GM21723 (cell line): Measurements from ENCODE around the gene BCAN.
"Not testable (repeated sequence)": the region's sequence is repeated elsewhere in the genome, so short reads cannot be mapped to it uniquely, and the experiment has no call there.

ENCODE experiments used
- ATAC-seq: cut with Tn5 transposase; IDR thresholded peaks from one replicate; pipeline ENCODE4 v1.9.1; 2021; ENCODE audit warnings: mild to moderate bottlenecking, moderate library complexity; ENCODE audit not compliant: unreplicated experiment

The BCAN gene

DNA sequence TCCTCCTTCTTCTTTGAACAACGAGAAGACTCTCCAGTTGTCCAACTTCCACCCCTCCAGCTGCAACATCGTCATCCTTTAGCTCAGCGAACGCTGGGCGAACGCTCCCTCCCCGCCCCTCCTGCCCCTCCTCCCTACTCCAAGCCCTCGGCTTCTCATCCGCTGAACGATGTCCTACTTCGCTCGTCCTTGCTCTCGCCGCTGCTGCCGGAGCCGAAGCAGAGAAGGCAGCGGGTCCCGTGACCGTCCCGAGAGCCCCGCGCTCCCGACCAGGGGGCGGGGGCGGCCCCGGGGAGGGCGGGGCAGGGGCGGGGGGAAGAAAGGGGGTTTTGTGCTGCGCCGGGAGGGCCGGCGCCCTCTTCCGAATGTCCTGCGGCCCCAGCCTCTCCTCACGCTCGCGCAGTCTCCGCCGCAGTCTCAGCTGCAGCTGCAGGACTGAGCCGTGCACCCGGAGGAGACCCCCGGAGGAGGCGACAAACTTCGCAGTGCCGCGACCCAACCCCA lies at the start of gene BCAN:
Gene BCAN, plus strand, starts transcription at position 357 of the 504 bp plus-strand sequence. CDS start 3,938 bp downstream, outside the sequence.
- ATAC-seq = no peak

DNA sequence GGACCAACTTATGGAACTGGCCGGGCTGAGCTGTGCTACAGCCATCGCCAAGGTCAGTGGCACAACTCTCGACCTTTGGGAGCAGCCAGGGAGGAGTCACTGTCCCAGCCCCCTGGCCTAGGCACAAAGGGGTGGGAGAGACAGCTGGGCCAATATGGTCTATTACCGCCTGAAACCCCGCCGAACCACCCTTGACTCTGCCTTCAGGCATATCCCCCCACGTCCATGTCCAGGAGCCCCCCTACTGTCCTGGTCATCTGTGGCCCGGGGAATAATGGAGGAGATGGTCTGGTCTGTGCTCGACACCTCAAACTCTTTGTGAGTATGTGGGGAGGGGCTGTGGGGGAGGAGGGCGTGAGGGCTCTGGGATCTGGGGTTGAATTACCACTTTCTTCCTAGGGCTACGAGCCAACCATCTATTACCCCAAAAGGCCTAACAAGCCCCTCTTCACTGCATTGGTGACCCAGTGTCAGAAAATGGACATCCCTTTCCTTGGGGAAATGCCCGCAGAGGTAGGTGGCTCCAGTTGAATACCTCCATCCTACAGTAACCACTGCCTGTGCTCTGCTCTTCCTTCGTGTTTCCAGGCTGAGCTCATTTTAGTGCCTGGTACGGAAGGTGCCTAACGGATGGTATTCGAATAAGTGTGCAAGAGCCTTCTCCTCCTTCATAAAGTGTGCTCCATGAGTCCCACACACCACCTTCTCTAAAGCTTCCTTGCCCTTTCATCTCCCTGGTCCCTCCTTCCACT lies 49.6 kb upstream of the BCAN start:
- ATAC-seq = no peak

DNA sequence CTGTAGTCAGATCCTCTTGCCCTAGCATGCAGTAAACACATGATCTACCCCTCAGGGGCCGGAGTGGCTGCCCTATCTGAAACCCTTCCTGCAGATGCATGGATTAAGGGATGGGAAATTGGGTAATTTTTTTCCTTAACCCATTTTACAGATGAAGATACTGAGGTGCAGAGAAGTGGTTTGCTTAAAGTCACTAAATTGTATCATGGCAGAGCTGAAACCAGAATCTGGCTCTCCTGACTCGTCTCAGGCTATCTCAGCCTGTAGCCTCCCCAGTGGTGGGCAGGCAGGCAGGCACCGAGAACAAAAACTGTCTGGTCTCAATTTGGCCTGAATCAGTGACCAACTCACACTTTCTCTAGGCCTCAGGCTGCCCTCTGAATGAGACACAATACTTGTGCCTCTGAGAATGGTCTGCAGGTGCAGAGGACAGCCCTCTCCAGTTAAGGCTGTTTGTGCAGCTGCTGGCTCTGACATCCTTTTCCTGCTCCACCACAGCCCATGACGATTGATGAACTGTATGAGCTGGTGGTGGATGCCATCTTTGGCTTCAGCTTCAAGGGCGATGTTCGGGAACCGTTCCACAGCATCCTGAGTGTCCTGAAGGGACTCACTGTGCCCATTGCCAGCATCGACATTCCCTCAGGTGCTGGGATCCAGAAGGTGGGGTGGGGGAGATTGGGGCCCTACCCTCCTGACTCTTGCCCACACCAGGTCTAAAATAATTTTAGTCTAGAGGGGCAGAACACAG lies 48.8 kb upstream of the BCAN start:
- ATAC-seq = no peak

DNA sequence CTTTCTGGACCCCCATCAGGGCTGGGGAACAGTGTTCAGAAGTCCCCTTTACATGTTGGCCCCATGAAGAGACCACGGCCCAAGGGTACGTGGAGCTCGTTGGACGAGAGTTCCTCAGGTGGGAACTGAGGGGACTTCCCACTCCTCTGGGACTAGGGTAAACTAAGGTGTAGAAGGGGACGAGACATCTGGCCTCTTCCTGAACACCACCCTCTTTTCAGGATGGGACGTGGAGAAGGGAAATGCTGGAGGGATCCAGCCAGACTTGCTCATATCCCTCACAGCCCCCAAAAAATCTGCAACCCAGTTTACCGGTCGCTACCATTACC lies 48.3 kb upstream of the BCAN start:
- ATAC-seq = no peak

DNA sequence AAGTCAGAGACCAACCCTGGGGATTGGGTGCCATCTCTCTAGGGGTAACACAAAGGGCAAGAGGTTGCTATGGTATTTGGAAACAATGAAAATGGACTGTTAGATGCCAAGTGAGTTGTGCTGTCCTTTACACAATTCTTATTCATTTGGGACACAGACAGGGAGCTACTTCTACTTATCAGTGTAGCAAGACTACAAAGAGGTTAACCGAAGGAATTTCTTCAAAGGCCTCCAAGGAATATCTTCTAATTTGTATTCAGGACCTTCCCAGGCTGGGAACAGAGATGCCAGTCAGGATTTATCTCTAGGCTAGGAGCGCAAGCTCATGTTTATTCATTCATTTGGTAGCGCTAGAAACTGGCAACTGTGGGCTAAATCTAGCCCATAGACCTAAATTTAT lies 47.7 kb upstream of the BCAN start:
- no peak for ATAC-seq

DNA sequence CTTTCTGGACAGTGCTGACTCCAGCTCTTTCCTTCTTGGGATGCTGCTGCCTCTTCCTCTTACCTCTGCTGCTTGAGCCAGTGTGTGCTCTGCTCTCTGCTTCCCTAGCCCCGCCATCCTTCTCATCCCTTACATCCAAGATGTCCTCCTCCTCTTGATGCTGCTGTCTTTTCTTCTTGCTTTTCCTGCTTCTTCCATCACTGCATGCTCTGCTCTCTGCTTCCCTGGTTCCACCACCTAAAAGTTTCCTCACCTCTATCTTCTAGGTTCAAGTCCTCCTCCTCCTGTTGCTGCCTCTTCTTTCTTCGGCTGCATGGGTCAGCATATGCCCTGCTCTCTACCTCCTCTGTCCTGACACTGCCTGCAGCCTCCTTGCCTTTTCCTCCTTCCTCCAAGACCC lies 46.9 kb upstream of the BCAN start:
- no peak for ATAC-seq

- ATAC-seq = no peak
These were observed 45.5 kb upstream of the BCAN start for GRCh38 chr1:156596426-156596825.

GRCh38 chr1:156598125-156598524 lies 43.8 kb upstream of the BCAN start:
- no peak for ATAC-seq

GRCh38 chr1:156598731-156599432 lies 43.0 kb upstream of the BCAN start:
- no peak for ATAC-seq

DNA sequence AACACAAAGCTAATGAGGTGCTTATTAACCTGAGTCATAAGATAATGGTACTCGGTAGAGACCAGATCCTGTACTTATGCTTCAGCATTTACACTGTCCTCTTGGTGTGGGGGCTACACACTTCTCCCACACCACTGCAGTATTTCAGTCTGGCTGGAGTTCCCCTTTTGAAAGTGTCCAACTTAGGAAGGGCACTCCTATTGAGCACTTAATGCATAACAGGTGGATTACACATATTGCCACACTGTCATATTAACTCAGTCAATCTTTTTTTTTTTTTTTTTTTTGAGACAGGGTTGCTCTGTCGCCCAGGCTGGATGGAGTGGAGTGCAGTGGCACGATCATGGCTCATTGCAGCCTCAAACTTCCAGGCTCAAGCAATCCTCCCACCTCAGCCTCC lies 42.1 kb upstream of the BCAN start:
- peak; percentile 52 for ATAC-seq

DNA sequence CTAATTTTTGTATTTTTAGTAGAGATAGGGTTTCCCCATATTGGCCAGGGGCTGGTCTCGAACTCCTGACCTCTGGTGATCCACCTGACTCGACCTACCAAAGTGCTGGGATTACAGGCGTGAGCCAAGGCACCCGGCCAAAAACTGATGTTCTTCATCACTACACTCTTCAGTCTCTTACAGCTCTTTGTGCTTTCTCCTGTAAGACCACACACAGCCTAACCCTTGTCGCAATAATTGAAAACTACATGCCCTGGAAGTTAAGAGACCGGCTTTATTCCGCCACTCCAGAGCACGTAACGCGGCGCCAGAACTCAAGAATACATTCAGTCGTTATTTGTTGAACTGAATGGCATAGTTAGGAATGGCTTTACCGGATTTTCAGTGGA lies 41.2 kb upstream of the BCAN start:
- ATAC-seq = no peak

DNA sequence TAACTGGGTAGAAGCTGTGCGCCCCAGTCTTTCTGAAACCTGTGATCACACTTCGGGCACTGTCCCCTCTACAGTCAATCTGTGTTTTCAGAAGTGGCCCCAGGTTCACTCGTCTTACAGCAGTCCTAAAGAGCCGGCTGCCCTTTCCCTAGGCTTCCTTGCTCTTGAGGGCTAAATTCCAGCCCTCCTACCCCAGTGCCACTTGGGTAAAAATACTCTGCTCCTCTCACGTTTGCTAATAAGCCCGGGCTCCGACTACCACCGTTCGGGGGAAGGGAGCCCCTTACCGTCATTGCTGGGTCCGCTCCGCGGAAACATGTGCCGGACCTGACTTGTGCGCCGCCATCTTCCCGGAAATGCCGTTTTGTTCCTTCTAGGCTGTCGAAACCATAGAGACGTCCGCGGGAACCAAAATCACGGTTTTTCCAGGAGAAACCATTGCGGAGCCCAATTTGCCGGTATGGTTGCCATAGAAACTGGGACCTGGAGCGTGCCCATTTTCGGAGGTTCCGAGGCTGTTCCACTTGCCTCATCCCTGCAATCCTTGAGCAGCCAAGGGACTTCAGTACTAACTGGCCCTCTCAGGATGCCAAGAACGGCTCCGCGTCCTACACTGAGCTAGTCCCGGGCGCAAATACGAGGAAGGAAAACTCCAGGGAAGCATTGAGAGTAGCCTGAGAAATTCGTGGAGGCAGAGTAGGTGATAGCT lies 40.6 kb upstream of the BCAN start, which contains the start of gene GPATCH4:
Gene GPATCH4, minus strand, starts transcription at position 358 of the 709 bp plus-strand sequence.
- ATAC-seq = peak; percentile 67

- ATAC-seq = no peak
These were observed 40.0 kb upstream of the BCAN start for GRCh38 chr1:156601892-156602291.

- ATAC-seq = no peak
These were observed 39.3 kb upstream of the BCAN start for GRCh38 chr1:156602557-156602993.

- not testable (repeated sequence) for ATAC-seq
These were observed 34.6 kb upstream of the BCAN start for GRCh38 chr1:156607344-156607743.

- peak; percentile 77 for ATAC-seq
These were observed 33.8 kb upstream of the BCAN start for GRCh38 chr1:156608036-156608674.

GRCh38 chr1:156608981-156609380 lies 32.9 kb upstream of the BCAN start:
- peak; percentile 56 for ATAC-seq

DNA sequence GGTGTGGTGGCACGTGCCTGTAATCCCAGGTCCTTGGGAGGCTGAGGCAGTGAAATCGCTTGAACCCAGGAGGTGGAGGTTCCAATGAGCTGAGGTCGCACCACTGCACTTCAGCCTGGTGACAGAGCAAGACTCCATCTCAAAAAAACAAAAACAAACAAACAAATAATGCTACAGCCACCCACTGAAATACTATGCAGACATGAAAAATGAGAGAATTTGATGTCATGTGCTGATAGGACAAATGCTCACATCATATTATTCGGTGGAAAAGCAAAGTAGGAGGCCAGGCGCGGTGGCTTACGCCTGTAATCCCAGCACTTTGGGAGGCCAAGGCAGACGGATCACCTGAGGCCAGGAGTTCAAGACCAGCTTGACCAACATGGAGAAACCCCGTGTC lies 31.8 kb upstream of the BCAN start:
- ATAC-seq = not testable (repeated sequence)

GRCh38 chr1:156612666-156613065 lies 29.3 kb upstream of the BCAN start:
- ATAC-seq = no peak

GRCh38 chr1:156615946-156616345 lies 26.0 kb upstream of the BCAN start:
- ATAC-seq = no peak
